ENCODE results near the gene PCK2. TPM values are rescaled to one million over a fixed set of nuclear protein-coding genes. Genes with fewer than 3 reads are reported as not detected.

Gene PCK2
- total and polyA plus RNA-seq, 2 of the 8 experiments (the other 6 are each of a cell fraction or from before 2014, with no cell fraction given) = 81.9 to 115 TPM

GRCh38 chr14:24150993-24151392 is 56.9 kb downstream of the PCK2 start:
- peaks cover 10% of the 10 kb centered on the region for H3K23me2 ChIP-seq (ENCODE audit: low read depth, low read length)
- H3K9me3 ChIP-seq (ENCODE audit: insufficient read depth in 2 of 2, low read depth in 1 of 2, low read length in 1 of 2) = no peaks in the 10 kb centered on the region
- peaks cover 0 to 21% of the 10 kb centered on the region in 2 experiments; a peak in 3 of 4 replicates for H3K79me2 ChIP-seq (ENCODE audit: control insufficient read depth in 1 of 2, insufficient read depth in 2 of 2, low read length in 2 of 2)
- H4K8ac ChIP-seq (ENCODE audit: extremely low read depth, insufficient read depth, low read length) = no peak overlapping the region
- H3K27me3 ChIP-seq (replicated peaks in 1 of 4; ENCODE audit: control insufficient read depth in 3 of 4, extremely low read depth in 1 of 4, insufficient read depth in 3 of 4, low read length in 3 of 4) = no peaks in the 10 kb centered on the region; a peak in 1 of 7 replicates
- peaks cover 0 to 23% of the 10 kb centered on the region in 2 experiments for H4K20me1 ChIP-seq (replicated peaks in 1 of 2; ENCODE audit: control insufficient read depth in 1 of 2, insufficient read depth in 2 of 2, low read length in 2 of 2)
- H3K27ac ChIP-seq (ENCODE audit: low read depth, low read length) = no peak overlapping the region
- DNase-seq (ENCODE audit: low read depth in 1 of 2, low spot score in 2 of 2) (no peak), FAIRE-seq (no peak)
- H3K36me3 ChIP-seq (ENCODE audit: control insufficient read depth in 2 of 4, insufficient read depth in 4 of 4, low read length in 3 of 4) = peaks cover 25 to 46% (median 45%) of the 10 kb centered on the region in 4 experiments
- no peak overlapping the region for H3K4ac ChIP-seq (replicated peaks; ENCODE audit: insufficient read length, low read depth, low read length)
- H3K18ac ChIP-seq (ENCODE audit: extremely low read depth, low read length) = no peak overlapping the region
- H3K79me1 ChIP-seq (ENCODE audit: low read depth, low read length) = peaks cover 9% of the 10 kb centered on the region; the same call in 1 of the 2 replicates
- no peak overlapping the region for H3K4me3 ChIP-seq (ENCODE audit: extremely low read depth in 1 of 4, insufficient read depth in 2 of 4, low read depth in 3 of 4, low read length in 4 of 4)
- H3K9ac ChIP-seq (replicated peaks in 1 of 4; ENCODE audit: extremely low read depth in 1 of 4, low read depth in 3 of 4, low read length in 3 of 4) = no peak overlapping the region
- H4K5ac ChIP-seq (ENCODE audit: insufficient read length, low read depth, low read length) = no peak overlapping the region
- H2BK20ac ChIP-seq (ENCODE audit: low read length) = no peak overlapping the region
- ChIA-PET POLR2A (ENCODE audit: partially characterized antibody) (interaction anchor here (0.6 to 9.6 kb wide), 11 partner anchors 10 to 734 kb away, joined by 3 to 86 read pairs (median 6); partner anchors contain the start of genes CHMP4A, DCAF11, EMC9 and IRF9), CTCF (ENCODE audit: partially characterized antibody) (interaction anchor here (0.6 to 3.4 kb wide), 7 partner anchors 10 to 161 kb away, joined by 3 to 26 read pairs (median 4); partner anchors contain the start of genes EMC9, IRF9 and PCK2)
- no peak overlapping the region for H3K14ac ChIP-seq (ENCODE audit: insufficient read length)
- no peak overlapping the region for H3K56ac ChIP-seq (replicated peaks; ENCODE audit: insufficient read length, low read depth, low read length)
- no peak overlapping the region for H2BK12ac ChIP-seq (ENCODE audit: low read depth, low read length)
- 93% methylated on average over 9 of the region's 9 CpGs; no CpG with 5 or more reads in 1 of the 2 experiments for WGBS, 2 experiments (ENCODE audit: extremely low coverage in 1 of 2, insufficient coverage in 1 of 2, insufficient read length in 1 of 2, insufficient replicate concordance in 2 of 2, low coverage in 1 of 2, low lambda C conversion rate in 2 of 2, missing lambda C conversion rate in 1 of 2)
- no peak overlapping the region for H2BK120ac ChIP-seq (replicated peaks; ENCODE audit: low read depth, low read length)
- H2AK5ac ChIP-seq (ENCODE audit: low read depth, low read length) = no peak overlapping the region
- H3K4me2 ChIP-seq (ENCODE audit: insufficient read depth in 1 of 2, low read depth in 2 of 2, low read length in 2 of 2) = no peak overlapping the region
- no peak overlapping the region for H2BK5ac ChIP-seq (ENCODE audit: low read depth, low read length)
- peaks cover 0 to 6% (median 3%) of the 10 kb centered on the region in 4 experiments; a peak in 4 of 7 replicates for H3K4me1 ChIP-seq (replicated peaks in 1 of 4; ENCODE audit: control insufficient read depth in 3 of 4, insufficient read depth in 4 of 4, low read length in 3 of 4)
- H4K91ac ChIP-seq (replicated peaks; ENCODE audit: insufficient read length, low read length) = no peak overlapping the region
- no peak overlapping the region for H3K23ac ChIP-seq (ENCODE audit: insufficient read length)
- no peak overlapping the region for H2BK15ac ChIP-seq (ENCODE audit: low read length)
- H2AFZ ChIP-seq (ENCODE audit: low read length) = no peak overlapping the region
- no peak for TF ChIP-seq E2F6 (IDR thresholded peaks at IDR 0.05)
- no peak for TF ChIP-seq BACH1 (IDR thresholded peaks at IDR 0.05; ENCODE audit: low read length)
- TF ChIP-seq SP1 (IDR thresholded peaks at IDR 0.05; ENCODE audit: low read depth, low read length) = no peak
- no peak for TF ChIP-seq CBX5 (IDR thresholded peaks at IDR 0.05; ENCODE audit: low read depth, low read length)
- TF ChIP-seq TCF12 (IDR thresholded peaks at IDR 0.05; ENCODE audit: low read depth, low read length) = no peak
- TF ChIP-seq ASH2L (IDR thresholded peaks at IDR 0.05; ENCODE audit: low read length) = no peak
- no peak for TF ChIP-seq RBBP5 (IDR thresholded peaks at IDR 0.05; ENCODE audit: borderline replicate concordance, low read depth, low read length)

Measured in H1 (cell line).